Measurements from ENCODE around the gene TRAIP.
A peak's percentile ranks its signal among the peaks of the same experiment; 100 is the strongest.
"Not testable (repeated sequence)": the region's sequence is repeated elsewhere in the genome, so short reads cannot be mapped to it uniquely, and the experiment has no call there.

Gene TRAIP

DNA sequence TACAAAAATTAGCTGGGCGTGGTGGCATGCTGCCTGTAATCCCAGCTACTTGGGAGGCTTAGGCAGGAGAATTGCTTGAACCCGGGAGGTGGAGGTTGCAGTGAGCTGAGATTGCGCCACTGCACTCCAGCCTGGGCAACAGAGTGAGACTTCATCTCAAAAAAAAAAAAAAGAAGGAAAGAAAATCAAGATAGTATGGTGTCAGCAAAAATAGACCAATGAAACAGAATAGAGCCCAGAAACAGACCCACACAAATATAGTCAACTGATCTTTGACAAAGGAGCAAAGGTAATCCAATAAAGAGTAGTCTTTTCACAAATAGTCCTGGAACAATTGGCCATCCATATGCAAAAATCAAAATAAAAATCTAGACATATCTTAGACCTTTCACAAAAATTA is 33.2 kb downstream of the TRAIP start:
- not testable (repeated sequence) for DNase-seq (ENCODE audit: low read depth)

DNA sequence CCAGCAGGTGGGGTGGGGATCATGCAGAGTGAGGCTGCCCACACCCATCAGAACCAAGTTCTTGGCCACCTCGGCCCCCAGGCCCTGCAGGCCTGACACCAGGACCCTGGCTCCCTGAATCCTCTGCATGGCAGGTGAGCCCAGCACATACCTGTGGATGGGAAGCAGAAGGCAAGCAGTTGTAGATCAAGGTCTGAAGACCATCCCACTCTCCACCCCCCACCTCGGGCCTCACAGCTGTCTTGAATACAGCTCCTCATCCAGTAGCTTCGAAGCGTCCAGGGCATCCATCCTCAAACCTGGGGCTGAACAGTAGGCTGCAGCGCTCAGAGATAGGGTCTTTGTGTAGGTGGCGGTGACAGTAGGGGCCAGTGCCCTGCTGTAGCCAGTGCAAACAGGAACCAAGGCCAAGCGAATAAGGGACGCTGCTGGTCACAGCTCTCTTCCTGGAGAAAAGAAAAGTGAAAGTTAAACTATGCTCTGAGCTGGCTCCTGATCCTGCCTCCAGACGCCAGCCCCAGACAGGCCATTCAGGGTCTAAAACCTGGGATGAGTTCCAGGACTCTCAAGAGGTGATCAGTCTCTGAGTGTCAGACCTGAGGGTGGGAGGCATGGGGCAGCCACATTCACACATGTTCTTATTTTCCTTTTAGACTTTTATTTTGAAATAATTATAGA is 42.7 kb downstream of the TRAIP start, which contains the start of gene UBA7:
Gene UBA7 (minus strand): TSS at position 457 of the 678 bp plus-strand sequence. CDS start 166 bp downstream, at position 291.
- no peak for DNase-seq (ENCODE audit: low read depth)

DNA sequence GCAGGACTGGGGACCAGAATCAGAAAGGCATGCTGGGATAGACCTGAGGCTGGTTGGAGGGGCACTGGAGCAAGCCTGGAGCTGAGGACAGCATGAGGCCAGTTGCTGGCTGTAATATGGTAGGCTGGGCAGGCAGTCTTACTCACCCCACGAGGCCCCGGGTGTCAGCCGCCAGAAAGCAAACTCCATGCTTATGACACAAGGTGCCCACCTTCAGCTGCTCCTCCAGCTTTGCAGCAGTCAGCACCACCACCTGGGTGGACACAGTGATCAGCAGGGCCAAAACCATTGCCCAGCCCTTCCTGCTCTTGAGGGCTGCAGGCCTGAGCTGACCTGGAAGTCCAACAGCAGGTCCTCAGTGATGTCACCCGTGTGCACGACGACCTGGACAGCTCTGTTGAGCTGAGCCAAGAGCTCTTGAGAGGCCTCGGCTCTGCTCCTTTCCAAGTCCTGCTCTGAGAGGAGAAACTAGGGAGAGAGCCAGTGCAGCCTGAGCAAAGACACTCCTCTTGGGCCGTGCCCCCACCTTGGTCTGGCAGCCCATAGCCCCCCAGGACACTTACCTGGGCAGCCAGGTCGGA is 43.4 kb downstream of the TRAIP start:
- no peak for DNase-seq (ENCODE audit: low read depth)

DNA sequence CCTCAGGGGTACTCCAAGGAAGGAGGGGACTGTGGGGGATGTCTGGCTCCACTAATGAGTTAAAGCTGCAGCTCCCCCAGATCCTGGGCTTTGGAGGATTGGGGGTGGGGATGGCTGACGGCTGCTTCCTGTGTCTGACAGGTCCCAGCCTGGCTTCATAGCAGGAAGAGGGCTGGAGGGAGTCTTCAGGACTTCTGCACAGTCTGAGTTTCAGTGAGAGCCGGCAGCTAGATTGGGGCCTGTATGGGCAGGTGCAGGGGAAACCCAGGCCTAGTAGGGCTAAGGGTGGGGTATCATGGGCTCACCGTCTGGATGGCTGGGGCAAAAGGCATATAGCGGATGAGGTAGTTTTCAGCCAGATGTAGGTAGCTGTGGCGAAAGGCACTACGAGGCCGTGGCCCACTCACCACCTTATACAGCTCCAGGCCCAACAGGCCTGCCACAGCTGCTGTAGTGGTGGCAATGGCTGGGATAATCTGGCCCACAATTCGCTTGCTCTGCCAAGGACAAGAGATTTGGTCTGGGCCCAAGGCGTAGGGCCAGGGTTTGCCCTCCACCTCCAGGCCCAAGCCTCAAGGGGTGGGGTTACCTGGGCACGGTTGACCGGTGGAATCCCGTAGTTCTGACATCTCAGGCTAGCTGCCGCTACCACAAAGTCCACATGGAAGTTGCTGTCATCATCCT is 48.8 kb downstream of the TRAIP start:
- DNase-seq (ENCODE audit: low read depth) = no peak

DNA sequence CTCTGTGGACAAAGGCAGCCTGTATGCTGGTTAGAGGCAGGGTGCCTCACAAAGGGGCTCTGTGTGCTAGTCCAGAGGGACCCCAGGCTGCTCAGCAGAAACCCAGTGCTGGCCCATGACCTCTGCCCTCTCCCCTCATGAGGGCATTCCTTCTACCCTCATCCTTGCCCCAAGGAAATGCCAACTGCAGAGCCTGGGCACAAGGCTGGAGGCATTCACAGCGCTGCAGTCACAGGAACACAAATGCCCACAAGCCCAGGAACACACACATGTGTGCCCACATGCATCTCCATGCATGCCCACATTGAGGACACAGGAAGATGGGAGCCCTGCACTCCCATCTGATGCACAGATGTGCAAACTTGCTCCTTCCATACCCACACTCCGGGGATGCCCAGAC is 49.5 kb downstream of the TRAIP start:
- no peak for DNase-seq (ENCODE audit: low read depth)

DNA sequence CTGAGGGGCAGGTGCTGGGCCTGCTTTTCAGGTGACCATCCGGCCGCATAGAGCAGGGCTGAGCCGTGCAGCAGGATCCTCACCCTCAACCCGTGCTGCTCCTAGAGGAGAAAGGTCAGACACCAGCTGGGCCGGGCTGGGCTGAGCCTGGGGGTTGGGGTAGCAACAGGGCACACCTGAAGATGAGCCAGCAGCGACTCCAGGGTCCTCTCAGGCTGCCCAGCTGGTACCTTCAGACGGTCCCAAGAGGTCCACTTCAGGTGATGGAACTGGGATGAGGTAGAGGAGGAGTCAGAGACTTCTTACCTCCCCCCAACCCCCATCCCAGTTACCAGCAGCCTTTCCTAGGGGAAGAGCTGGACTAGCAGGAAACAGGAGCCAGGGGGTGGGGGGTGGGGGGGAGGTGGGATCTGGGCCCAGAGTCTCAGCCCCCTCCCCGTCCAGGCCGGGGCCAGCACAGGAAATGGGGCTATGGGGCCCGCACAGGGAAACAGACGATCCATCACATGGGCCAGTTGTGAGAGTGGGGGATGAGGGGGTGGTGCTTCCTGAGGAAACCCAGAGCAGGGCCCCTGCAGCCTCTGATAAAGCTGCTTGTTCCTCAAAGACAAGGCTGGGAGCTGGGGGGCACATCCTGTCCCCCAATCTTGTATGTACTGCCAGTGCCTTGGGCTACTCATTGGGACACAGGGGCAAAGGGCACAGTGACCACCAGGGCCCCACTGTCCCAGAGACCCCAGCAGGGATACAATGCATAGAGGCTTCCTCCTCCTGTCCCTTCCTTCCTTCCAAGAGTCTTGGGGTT is 50.3 kb downstream of the TRAIP start:
- no peak for DNase-seq (ENCODE audit: low read depth)

DNA sequence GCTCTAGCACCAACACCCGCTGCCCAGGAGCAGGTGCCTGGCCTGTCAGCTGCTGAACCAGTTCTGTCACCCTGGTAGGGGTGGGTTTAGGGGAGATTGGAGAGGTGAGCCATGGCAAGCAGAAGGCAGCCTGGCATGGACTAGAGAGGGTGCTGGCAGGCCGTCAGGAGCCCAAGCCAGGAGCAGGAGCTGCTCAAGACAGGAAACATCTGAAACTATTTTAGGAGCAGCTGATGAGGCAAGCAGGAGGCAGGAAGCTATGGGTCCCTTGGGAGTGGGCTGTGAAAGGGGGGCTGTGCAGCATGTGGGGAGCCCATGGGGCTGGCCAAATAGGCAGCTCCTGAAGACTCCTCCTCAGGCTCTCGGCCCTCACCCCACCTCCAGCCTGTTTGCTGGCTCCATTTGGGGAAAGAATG is 51.0 kb downstream of the TRAIP start:
- DNase-seq (ENCODE audit: low read depth) = no peak

DNA sequence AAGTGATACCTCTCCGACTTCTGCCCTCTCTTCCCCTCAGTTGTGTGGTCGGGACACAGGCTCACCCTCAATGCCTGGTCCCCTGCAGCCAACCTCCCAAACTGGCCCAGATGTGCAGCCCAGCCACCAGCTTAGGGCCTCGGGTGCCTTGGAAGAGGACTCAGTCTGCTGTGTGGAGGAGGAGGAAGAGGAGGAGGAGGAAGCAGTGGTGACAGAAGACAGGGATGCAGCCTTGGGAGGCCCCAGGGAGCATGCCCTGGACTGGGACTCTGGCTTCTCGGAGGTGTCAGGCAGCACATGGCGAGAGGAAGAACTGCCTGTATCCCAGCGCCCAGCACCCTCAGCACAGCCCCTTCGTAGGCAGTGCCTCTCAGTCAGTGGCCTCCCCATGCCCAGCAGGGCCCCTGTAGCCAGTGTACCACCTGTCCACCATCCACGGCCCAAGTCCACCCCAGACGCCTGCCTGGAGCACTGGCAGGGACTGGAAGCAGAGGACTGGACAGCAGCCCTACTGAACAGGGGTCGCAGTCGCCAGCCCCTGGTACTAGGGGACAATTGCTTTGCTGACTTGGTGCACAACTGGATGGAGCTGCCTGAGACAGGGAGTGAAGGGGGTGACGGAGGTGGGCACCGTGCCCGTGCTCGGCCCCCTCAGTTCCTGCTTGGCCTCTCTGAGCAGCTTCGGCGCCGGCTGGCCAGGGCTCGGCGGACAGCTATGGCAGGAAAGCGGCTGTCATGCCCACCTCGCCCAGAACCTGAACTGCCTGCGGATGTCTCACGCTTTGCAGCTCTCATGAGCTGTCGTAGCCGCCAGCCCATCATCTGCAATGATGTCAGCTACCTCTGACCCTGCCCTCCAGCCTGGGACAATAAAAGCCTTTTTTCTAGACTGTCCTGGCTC is 52.0 kb downstream of the TRAIP start:
- DNase-seq (ENCODE audit: low read depth) = no peak

DNA sequence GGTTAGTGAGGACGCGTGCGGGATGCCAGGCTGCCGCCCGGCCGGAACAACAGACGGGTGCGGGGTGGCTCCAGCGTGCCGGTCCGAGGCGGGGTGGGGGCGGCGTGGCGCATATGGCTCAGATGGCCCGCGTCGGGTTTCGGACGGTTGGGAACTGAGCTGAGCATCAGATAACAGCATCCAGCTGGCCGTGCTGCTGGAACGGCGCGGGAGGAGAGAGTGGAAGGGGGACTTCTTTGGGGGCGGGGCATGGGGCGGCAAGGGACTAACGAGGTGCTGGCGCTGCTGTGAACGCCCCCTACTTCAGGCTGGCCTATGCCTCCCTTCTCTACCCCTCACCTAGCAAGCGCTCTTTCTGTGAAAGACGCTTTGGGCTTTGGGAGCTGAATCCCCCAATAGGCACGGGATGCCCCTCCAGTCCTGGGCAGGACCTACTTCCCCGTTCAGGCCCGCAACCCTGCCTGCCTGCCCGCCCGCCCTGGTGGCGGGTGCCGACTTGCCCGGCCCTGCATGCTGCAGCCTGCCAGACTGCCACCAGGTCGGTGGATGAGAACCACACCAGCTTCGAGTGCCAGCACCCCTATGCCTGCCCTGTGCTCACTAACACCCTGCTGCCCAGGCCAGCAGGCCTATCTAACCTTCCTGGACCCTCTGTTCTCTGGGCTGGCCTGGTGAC is 52.8 kb downstream of the TRAIP start:
- DNase-seq (ENCODE audit: low read depth) = no peak

DNA sequence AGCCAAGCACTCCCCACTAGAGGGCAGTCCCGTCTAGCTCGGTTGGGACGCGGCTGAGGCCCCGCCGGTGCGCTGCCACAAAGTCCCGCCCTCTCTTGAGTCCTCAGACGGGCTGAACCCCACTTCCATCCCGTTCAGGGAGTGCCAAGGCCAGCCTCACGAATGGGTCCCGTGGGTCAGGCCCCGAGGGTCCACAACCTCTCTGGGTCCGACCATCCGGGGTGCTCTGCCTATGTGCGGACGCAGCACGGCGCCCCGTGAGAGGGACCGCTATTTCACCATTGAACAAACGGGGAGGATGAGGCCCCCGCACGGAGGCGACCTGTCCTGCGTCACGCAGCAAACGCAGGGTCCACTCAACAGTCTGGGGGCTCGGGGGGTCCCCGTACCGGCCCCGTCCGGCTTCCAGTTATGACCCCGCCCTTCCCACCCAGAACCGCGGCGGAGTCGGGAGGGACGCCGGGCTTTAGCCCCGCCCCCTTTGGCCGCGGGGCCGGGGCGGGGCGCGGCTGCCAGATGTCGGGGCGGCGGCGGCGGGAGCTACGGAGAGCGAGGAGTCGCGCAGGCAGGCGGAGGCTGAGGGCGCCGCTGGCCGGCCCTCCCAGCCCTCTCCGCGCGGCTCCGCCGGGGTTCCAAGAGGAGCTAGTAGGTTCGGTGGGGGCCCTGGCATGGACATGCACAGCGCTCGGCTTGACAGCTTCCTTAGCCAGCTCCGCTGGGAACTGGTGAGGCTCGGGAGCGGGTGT is 53.5 kb downstream of the TRAIP start, which contains the start of gene INKA1:
Gene INKA1 (plus strand): TSS at position 543 of the 746 bp plus-strand sequence. CDS start 132 bp downstream, at position 675.
- peak; percentile 63 for DNase-seq (ENCODE audit: low read depth)

DNA sequence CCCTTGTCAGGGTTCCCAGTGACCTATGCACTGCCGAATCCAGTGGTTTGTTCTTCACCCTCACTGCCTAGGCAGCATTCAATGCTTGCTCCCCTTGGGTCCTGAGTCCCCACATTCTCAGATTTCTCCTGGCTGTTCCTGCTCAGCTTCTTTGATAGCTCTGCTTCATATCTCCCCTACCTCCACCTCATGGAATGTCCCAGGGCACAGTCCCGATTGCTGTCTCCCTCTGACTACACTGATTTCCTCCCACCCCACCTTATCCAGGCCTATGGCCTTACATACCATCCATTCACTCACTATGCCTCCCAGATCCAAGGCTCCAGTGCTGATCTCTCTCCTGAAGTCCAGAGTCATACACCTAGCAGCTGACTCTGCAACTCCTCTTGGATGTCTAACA is 55.2 kb downstream of the TRAIP start:
- no peak for DNase-seq (ENCODE audit: low read depth)

DNA sequence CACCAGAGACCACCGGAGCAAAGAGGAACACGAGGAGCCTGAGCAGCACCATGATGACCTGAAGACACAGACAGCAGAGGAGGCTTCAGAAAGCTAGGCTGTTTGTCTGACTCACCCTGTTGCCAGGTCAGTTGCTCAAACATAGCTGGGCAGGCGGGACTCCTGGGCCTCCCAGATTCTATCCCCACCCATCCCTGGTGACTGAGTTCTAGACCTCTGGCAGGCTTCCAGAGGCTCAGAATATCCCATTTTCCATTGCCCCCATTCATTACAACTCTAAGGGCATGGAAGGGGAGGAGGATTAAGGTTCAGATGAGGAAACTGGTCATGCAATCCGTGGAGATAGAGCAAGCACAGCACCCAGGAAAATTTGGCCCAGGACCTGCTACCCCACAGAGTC is 56.6 kb downstream of the TRAIP start, which contains the start of gene CDHR4:
Gene CDHR4 (minus strand): TSS at position 113 of the 400 bp plus-strand sequence. CDS start 61 bp downstream, at position 52.
- no peak for DNase-seq (ENCODE audit: low read depth)

DNA sequence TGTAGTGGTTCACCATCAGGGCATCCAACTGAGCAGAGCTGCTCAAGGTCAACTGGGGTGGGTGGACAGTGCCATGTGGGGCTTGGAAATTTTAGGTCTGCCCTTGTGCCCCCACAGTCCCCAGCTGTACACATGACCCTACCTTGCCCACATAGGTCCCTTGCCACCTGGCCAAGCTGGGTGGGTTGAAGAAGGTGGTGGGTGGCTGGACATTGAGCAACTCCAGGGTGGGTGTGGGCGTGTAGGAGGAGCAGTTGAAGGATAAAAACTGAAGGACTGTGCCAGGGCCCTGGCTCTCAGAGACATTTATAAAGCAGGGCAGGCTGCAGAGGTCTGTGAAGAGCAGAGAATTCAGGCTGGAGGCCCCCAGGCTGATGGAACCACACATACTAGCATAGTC is 57.3 kb downstream of the TRAIP start:
- DNase-seq (ENCODE audit: low read depth) = no peak

DNA sequence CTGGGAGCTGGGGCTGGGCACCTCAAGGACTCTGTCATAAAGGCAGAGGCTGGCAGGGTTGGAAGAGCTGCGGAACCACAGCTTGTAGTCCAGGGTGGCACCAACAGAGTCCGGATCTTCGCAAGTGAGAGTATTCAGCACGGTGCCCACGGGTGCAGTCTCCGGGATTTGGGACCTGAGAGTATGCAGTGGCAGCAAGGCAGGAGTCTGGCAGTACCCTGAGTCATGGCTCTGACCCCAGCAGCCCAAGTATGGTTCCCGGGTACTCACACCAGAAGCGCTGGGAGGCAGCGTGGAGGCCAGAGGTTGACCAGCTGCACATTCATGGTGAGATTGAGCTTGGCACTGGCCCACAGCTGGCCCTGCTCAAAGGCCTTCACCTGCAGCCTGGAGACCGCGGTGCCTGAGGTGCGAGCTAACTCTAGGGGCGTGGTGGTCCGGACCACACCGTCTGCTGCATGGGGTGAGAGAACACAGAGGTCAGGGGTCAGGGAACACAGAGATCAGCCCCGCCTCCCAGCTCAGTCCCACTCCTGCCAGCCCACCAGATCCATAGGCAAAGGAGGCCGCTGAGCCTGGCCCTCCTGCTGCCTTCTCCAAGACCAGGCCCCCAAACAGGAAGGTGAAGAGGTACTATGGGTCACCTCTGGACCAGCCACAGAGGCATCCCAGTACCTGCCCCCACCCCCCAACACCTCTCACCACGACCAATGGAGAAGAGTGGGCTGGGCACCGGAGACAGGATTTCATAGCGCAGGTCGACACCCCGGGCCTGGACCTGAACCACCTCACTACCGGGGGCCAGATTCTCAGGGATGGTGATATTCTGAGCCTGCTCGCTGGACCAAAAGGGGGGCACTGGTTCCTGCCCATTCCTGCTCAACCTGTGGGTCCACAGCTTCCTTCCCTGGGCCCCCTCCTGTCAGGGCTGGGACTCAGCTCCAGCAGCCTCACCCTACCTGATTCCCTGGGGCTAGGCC is 61.1 kb downstream of the TRAIP start:
- DNase-seq (ENCODE audit: low read depth) = no peak

DNA sequence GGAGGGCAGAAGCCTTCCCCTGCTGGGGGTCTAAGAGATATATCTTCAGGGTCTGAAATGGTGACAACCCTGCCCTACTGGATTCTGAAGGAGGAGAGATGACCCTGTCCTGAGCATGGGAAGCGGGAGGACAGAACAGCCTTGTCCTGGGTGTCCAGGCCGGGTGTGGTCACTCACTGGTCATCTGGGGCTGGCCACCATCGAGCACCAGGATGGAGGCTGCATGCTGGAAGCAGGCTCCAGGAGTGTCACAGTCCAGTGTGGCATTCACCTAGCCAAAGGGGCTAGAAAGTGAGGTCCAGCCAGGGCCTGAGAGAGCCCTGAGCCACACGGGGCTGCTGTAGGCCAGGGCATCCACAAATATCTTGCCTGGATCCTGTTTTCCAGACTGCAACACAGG is 61.9 kb downstream of the TRAIP start:
- no peak for DNase-seq (ENCODE audit: low read depth)

DNA sequence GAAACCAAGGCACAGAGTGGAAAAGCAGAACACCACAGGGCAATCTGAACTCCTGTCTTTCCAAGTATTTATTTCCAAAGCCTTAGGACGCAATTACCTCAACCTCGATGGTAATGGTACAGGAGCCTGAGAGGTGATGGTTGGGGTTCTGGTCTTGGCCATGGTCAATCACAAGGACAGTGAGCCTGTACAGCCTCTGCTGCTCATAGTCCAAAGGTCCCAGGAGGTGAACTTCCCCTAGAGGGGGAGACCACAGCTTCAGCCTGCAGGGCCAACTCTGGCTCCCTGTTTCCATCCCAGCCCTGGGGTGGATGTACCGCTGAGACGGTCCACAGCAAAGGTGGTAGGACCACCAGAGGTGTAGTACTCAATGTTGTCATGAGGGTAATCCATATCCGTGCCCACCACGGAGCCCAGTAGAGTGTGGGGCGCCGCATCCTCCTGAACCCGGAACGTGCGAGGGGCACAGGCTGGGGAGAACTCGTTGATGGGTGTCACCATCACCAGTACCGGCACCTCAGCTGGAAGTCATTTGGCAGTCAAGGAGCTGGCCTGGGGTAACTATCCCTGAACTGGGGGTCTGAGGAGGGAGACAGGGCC is 62.8 kb downstream of the TRAIP start:
- no peak for DNase-seq (ENCODE audit: low read depth)

DNA sequence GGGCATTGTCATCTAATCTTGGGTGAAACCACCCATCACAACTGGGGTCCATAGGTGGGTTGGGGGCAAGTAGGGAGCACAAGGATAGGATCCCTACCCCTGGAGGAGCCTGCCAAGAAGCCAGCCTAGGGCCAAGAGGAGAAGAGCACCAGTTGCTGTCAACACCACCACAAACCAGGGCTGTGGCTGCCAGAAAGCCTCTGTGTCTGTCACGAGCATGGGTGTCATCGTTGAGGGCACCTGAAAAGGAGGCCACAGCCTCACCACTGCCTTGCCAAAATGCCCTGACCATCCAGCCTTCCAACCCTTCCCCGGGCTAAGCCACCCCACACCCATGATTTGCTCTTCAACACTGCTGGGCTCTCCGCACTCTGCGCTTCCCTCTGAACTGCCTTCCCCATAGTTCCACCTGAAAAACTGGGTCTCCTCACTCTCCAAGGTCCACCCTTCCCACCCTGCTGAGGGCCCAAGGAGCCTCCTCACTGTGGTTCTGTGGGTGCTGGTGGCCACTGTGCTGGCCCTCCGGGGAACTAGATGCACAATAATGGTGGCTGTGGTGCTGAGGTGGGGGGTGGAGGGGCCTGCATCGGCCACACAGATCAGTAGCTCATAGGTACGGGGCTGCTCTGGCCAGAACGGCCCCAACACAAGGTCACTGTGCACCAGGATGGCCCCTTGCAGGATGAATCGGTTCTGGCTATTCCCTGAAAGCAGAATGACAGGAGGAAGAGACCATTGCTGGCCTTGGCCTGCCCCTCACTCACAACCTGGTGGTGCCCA is 63.8 kb downstream of the TRAIP start:
- DNase-seq (ENCODE audit: low read depth) = no peak
